ENCODE results near the gene PJA1. TPM values are rescaled to one million over a fixed set of nuclear protein-coding genes. Genes with fewer than 3 reads are reported as not detected.

The PJA1 gene
- total RNA-seq, 2 donors from 2014 or later: 9.3 to 9.8 TPM

GRCh38 chrX:69203638-69204037 is 38.4 kb upstream of the PJA1 start:
- Histone ChIP-seq H3K36me3 (no peaks in the 10 kb centered on the region), H3K27ac (no peak overlapping the region), H3K27me3 (peaks cover 5% of the 10 kb centered on the region), H3K4me3 (no peak overlapping the region), H3K4me1 (no peaks in the 10 kb centered on the region), H3K9ac (ENCODE audit: low read depth in 2 of 2, low read length in 2 of 2) (no peak overlapping the region), H3K9me3 (no peaks in the 10 kb centered on the region)
- DNase-seq: no peak
- intact Hi-C loops (cut with DNase I): no loop called here
- no peak for TF ChIP-seq CTCF (IDR thresholded peaks at IDR 0.05)

GRCh38 chrX:69197690-69198089 is 32.4 kb upstream of the PJA1 start:
- H3K4me3 ChIP-seq: no peak overlapping the region
- no peak for DNase-seq
- H3K27me3 ChIP-seq: no peaks in the 10 kb centered on the region
- intact Hi-C loops (cut with DNase I): no loop called here
- no peaks in the 10 kb centered on the region for H3K36me3 ChIP-seq
- no peak overlapping the region for H3K27ac ChIP-seq
- TF ChIP-seq CTCF (IDR thresholded peaks at IDR 0.05): no peak
- H3K4me1 ChIP-seq: no peaks in the 10 kb centered on the region
- no peak overlapping the region for H3K9ac ChIP-seq (ENCODE audit: low read depth in 2 of 2, low read length in 2 of 2)
- H3K9me3 ChIP-seq: no peaks in the 10 kb centered on the region

- DNase-seq: no peak
- no peak for TF ChIP-seq CTCF (IDR thresholded peaks at IDR 0.05)
Observed at GRCh38 chrX:69196666-69197065, 31.4 kb upstream of the PJA1 start.

GRCh38 chrX:69195810-69196209 is 30.6 kb upstream of the PJA1 start:
- Histone ChIP-seq H3K4me3 (no peak overlapping the region), H3K36me3 (no peaks in the 10 kb centered on the region), H3K27ac (no peak overlapping the region), H3K9me3 (no peaks in the 10 kb centered on the region), H3K4me1 (no peaks in the 10 kb centered on the region), H3K9ac (ENCODE audit: low read depth in 2 of 2, low read length in 2 of 2) (no peak overlapping the region), H3K27me3 (no peaks in the 10 kb centered on the region)
- intact Hi-C loops (cut with DNase I): no loop called here
- TF ChIP-seq CTCF (IDR thresholded peaks at IDR 0.05): no peak
- DNase-seq: no peak

More at GRCh38 chrX:69196666-69197065, 31.4 kb upstream of the PJA1 start:
- Histone ChIP-seq H3K4me1 (no peaks in the 10 kb centered on the region), H3K4me3 (no peak overlapping the region), H3K36me3 (no peaks in the 10 kb centered on the region), H3K9ac (ENCODE audit: low read depth in 2 of 2, low read length in 2 of 2) (no peak overlapping the region), H3K27ac (no peak overlapping the region), H3K27me3 (no peaks in the 10 kb centered on the region), H3K9me3 (no peaks in the 10 kb centered on the region)
- intact Hi-C loops (cut with DNase I): no loop called here

- intact Hi-C loops (cut with DNase I): no loop called here
Observed at GRCh38 chrX:69195192-69195591, 29.9 kb upstream of the PJA1 start.

More at GRCh38 chrX:69195192-69195591, 29.9 kb upstream of the PJA1 start:
- H3K9ac ChIP-seq (ENCODE audit: low read depth in 2 of 2, low read length in 2 of 2): no peak overlapping the region
- no peaks in the 10 kb centered on the region for H3K9me3 ChIP-seq
- H3K4me1 ChIP-seq: no peaks in the 10 kb centered on the region
- no peak for DNase-seq
- no peaks in the 10 kb centered on the region for H3K36me3 ChIP-seq
- no peak overlapping the region for H3K27ac ChIP-seq
- no peak overlapping the region for H3K4me3 ChIP-seq
- no peaks in the 10 kb centered on the region for H3K27me3 ChIP-seq
- TF ChIP-seq CTCF (IDR thresholded peaks at IDR 0.05): no peak

Measured in colonic mucosa (tissue), 4 donors.